GM13976 (cell line): Measurements from ENCODE around the gene FRMD8.

ENCODE experiments used
- DNase-seq: peaks from one replicate; pipeline ENCODE4 v3.0.0; 2012; ENCODE audit warnings: low spot score
- in situ Hi-C: fragments of 300-500 bp; cut with MboI; formaldehyde crosslinking; loops from one replicate; pipeline ENCODE4 v1.12.0; 2022; ENCODE audit warnings: low sequenced_read_pairs, mixed read lengths, inconsistent platforms; ENCODE audit not compliant: unreplicated experiment
- TF ChIP-seq, protein P1 (sequence below): IDR thresholded peaks from 2 replicates; pipeline ENCODE4 v1.5.1; 2012; ENCODE audit warnings: borderline replicate concordance, mild to moderate bottlenecking; ENCODE audit not compliant: insufficient read depth; ENCODE audit errors: extremely low read depth, missing control alignments, control extremely low read depth

The FRMD8 gene

DNA sequence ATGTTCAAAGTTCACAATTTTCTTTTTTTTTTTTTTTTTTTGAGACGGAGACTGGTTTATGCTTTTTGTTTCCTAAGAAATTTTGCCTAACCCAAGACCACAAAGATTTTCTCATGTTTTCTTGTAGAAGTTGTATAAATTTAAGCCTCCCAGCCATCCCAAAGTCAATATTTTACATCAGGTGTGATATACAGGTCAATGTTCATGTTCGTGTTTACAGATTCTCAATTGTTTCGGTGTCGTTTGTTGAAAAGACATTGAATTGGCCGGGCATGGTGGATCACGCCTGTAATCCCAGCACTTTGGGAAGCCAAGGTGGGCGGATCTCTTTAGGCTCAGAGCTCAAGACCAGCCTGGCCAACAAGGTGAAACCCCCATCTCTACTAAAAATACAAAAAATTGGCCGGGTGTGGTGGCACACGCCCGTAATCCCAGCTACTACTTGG, 15.4 kb downstream of the FRMD8 start:
- in situ Hi-C loops = no loop called here
- DNase-seq = no peak
- TF ChIP-seq, protein P1, sequence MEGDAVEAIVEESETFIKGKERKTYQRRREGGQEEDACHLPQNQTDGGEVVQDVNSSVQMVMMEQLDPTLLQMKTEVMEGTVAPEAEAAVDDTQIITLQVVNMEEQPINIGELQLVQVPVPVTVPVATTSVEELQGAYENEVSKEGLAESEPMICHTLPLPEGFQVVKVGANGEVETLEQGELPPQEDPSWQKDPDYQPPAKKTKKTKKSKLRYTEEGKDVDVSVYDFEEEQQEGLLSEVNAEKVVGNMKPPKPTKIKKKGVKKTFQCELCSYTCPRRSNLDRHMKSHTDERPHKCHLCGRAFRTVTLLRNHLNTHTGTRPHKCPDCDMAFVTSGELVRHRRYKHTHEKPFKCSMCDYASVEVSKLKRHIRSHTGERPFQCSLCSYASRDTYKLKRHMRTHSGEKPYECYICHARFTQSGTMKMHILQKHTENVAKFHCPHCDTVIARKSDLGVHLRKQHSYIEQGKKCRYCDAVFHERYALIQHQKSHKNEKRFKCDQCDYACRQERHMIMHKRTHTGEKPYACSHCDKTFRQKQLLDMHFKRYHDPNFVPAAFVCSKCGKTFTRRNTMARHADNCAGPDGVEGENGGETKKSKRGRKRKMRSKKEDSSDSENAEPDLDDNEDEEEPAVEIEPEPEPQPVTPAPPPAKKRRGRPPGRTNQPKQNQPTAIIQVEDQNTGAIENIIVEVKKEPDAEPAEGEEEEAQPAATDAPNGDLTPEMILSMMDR = no peak

DNA sequence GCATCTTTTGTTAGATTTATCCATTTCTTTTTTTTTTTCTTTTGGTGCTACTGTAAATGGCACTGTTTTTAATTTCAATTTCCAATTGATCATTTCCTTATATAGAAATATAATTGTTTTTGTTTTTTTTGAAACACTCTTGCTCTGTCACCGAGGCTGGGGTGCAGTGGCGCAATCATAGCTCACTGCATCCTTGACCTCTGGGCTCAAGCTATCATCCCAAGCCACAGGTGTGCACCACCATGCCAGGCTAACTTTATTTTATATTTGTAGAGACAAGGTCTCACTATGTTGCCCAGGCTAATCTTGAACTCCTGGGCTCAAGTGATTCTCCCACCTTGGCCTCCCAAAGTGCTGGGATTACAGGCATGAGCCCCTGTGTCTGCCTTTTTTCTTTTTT, 16.4 kb downstream of the FRMD8 start:
- in situ Hi-C loops = no loop called here
- DNase-seq = no peak
- TF ChIP-seq, protein P1 = no peak

GRCh38 chr11:65403607-65404121, 17.2 kb downstream of the FRMD8 start:
- DNase-seq = peak; percentile 62
- in situ Hi-C loops = no loop called here
- TF ChIP-seq, protein P1 = no peak

GRCh38 chr11:65404210-65404609, 17.8 kb downstream of the FRMD8 start:
- TF ChIP-seq, protein P1 = no peak
- in situ Hi-C loops = no loop called here
- DNase-seq = no peak

- in situ Hi-C loops = no loop called here
- TF ChIP-seq, protein P1 = no peak
- DNase-seq = no peak
Measured at GRCh38 chr11:65404638-65405339, 18.4 kb downstream of the FRMD8 start.

- in situ Hi-C loops = no loop called here
- peak; percentile 4 for DNase-seq
- TF ChIP-seq, protein P1 = no peak
Measured at GRCh38 chr11:65410936-65411680, 24.7 kb downstream of the FRMD8 start.
